H9 (cell line): ENCODE data around the gene RETN. TPM values are rescaled to one million over a fixed set of nuclear protein-coding genes. Genes with fewer than 3 reads are reported as not detected.

Experiments
- DNase-seq: peaks from one replicate; pipeline ENCODE4 v3.0.0-alpha.2; 2017
- H2AFZ ChIP-seq: one replicate; pipeline ENCODE4 v1.6.1; 2013; ENCODE audit warnings: mild to moderate bottlenecking, low read length, control low read depth, moderate library complexity
- H2AK5ac ChIP-seq: 2 replicates; pipeline ENCODE4 v1.6.1; 2013; ENCODE audit warnings: low read length, control low read depth, mixed read lengths; ENCODE audit not compliant: insufficient read length
- H2BK120ac ChIP-seq: one replicate; pipeline ENCODE4 v1.6.1; 2013; ENCODE audit warnings: low read depth, mild to moderate bottlenecking, low read length, control low read depth, inconsistent platforms; ENCODE audit not compliant: poor library complexity, severe bottlenecking
- H2BK12ac ChIP-seq: 2 replicates; pipeline ENCODE4 v1.6.1; 2013; ENCODE audit warnings: low read length, control low read depth, mixed read lengths, low read depth; ENCODE audit not compliant: insufficient read length
- H2BK15ac ChIP-seq: 2 replicates; pipeline ENCODE4 v1.6.1; 2013; ENCODE audit warnings: low read depth, low read length, control low read depth
- H2BK20ac ChIP-seq: one replicate; pipeline ENCODE4 v1.6.1; 2013; ENCODE audit warnings: low read depth, mild to moderate bottlenecking, low read length, control low read depth, inconsistent platforms; ENCODE audit not compliant: poor library complexity, severe bottlenecking
- H2BK5ac ChIP-seq: 2 replicates; pipeline ENCODE4 v1.6.1; 2013; ENCODE audit warnings: low read length, control low read depth, mixed read lengths; ENCODE audit not compliant: insufficient read length
- H3K14ac ChIP-seq: 2 replicates; pipeline ENCODE4 v1.6.1; 2013; ENCODE audit warnings: low read length, control low read depth; ENCODE audit not compliant: insufficient read depth
- H3K18ac ChIP-seq: 2 replicates; pipeline ENCODE4 v1.6.1; 2013; ENCODE audit warnings: low read depth, mild to moderate bottlenecking, mixed read lengths, low read length, control low read depth; ENCODE audit not compliant: insufficient read length
- H3K23ac ChIP-seq: 2 replicates; pipeline ENCODE4 v1.6.1; 2013; ENCODE audit warnings: low read length, control low read depth, mixed read lengths, low read depth; ENCODE audit not compliant: insufficient read length
- H3K23me2 ChIP-seq: 2 replicates; pipeline ENCODE4 v1.6.1; 2013; ENCODE audit warnings: low read depth, mild to moderate bottlenecking, mixed read lengths, low read length, control low read depth; ENCODE audit not compliant: insufficient read length, poor library complexity, severe bottlenecking
- H3K27ac ChIP-seq: 2 replicates; pipeline ENCODE4 v1.5.1; 2013; ENCODE audit warnings: low read length, control low read depth, mixed read lengths, low read depth; ENCODE audit not compliant: insufficient read length
- H3K27me3 ChIP-seq: 2 replicates; pipeline ENCODE4 v1.6.1; 2013; ENCODE audit warnings: low read length, control low read depth, inconsistent platforms; ENCODE audit not compliant: insufficient read depth
- H3K4ac ChIP-seq: 2 replicates; pipeline ENCODE4 v1.6.1; 2013; ENCODE audit warnings: low read depth, mild to moderate bottlenecking, control low read depth, inconsistent platforms, low read length, moderate library complexity
- H3K4me1 ChIP-seq: 2 replicates; pipeline ENCODE4 v1.6.1; 2013; ENCODE audit warnings: low read length, control low read depth, inconsistent platforms; ENCODE audit not compliant: insufficient read depth
- H3K4me2 ChIP-seq: 2 replicates; pipeline ENCODE4 v1.6.1; 2013; ENCODE audit warnings: low read length, control low read depth, mixed read lengths; ENCODE audit not compliant: insufficient read length, insufficient read depth
- H3K56ac ChIP-seq: 2 replicates; pipeline ENCODE4 v1.6.1; 2013; ENCODE audit warnings: low read depth, mild to moderate bottlenecking, mixed read lengths, low read length, control low read depth; ENCODE audit not compliant: insufficient read length
- H3K79me1 ChIP-seq: 2 replicates; pipeline ENCODE4 v1.6.1; 2013; ENCODE audit warnings: low read depth, mild to moderate bottlenecking, moderate library complexity, low read length, control low read depth, inconsistent platforms; ENCODE audit not compliant: insufficient read depth, poor library complexity, severe bottlenecking
- H3K79me2 ChIP-seq: 2 replicates; pipeline ENCODE4 v1.6.1; 2013; ENCODE audit warnings: low read length, control low read depth, inconsistent platforms; ENCODE audit not compliant: insufficient read depth
- H3K9ac ChIP-seq: 2 replicates; pipeline ENCODE4 v1.6.1; 2013; ENCODE audit warnings: low read length, control low read depth, mixed read lengths; ENCODE audit not compliant: insufficient read length; ENCODE audit errors: extremely low read depth
- H3K9me3 ChIP-seq: one replicate; pipeline ENCODE4 v1.6.1; 2013; ENCODE audit warnings: low read depth, low read length, inconsistent platforms; ENCODE audit not compliant: control insufficient read depth
- H3T11ph ChIP-seq: one replicate; pipeline ENCODE4 v1.6.1; 2013; ENCODE audit warnings: mild to moderate bottlenecking, low read length, control low read depth, inconsistent platforms
- H4K20me1 ChIP-seq: one replicate; pipeline ENCODE4 v1.6.1; 2013; ENCODE audit not compliant: control insufficient read depth, insufficient read length, insufficient read depth
- H4K5ac ChIP-seq: 2 replicates; pipeline ENCODE4 v1.6.1; 2013; ENCODE audit warnings: low read depth, mild to moderate bottlenecking, mixed read lengths, low read length, control low read depth; ENCODE audit not compliant: insufficient read length
- H4K8ac ChIP-seq: replicated peaks from 2 replicates; pipeline ENCODE4 v1.6.1; 2013; ENCODE audit warnings: low read length, control low read depth, mixed read lengths, low read depth; ENCODE audit not compliant: insufficient read length
- H4K91ac ChIP-seq: 2 replicates; pipeline ENCODE4 v1.6.1; 2013; ENCODE audit warnings: low read depth, mild to moderate bottlenecking, moderate library complexity, mixed read lengths, low read length, control low read depth; ENCODE audit not compliant: insufficient read length
- H3K27ac Mint-ChIP-seq, 3 experiments: 2 replicates in 2 of 3; 3 replicates in 1 of 3; pipeline ENCODE4 v1.8.0; 2020 to 2021; ENCODE audit warnings: mixed read lengths in 3 of 3, mild to moderate bottlenecking in 1 of 3, moderate library complexity in 1 of 3
- H3K27me3 Mint-ChIP-seq: 2 replicates; pipeline ENCODE4 v1.8.0; 2021; ENCODE audit warnings: low read depth, mild to moderate bottlenecking, moderate library complexity, mixed read lengths
- H3K36me3 Mint-ChIP-seq, 3 experiments: 2 replicates in 2 of 3; 3 replicates in 1 of 3; pipeline ENCODE4 v1.8.0; 2020 to 2021; ENCODE audit warnings: low read depth in 3 of 3, mixed read lengths in 3 of 3; ENCODE audit not compliant: insufficient read depth in 1 of 3
- H3K4me1 Mint-ChIP-seq, 2 experiments: 2 replicates each; pipeline ENCODE4 v1.8.0; 2020; ENCODE audit warnings: mixed read lengths in 2 of 2
- H3K4me3 Mint-ChIP-seq, 2 experiments: 2 replicates in 1 of 2; 3 replicates in 1 of 2; pipeline ENCODE4 v1.8.0; 2020 to 2021; ENCODE audit warnings: mild to moderate bottlenecking in 2 of 2, mixed read lengths in 2 of 2, moderate library complexity in 1 of 2
- H3K9me3 Mint-ChIP-seq, 2 experiments: 2 replicates in 1 of 2; 3 replicates in 1 of 2; pipeline ENCODE4 v1.8.0; 2020; ENCODE audit warnings: mild to moderate bottlenecking in 2 of 2, mixed read lengths in 2 of 2, moderate library complexity in 1 of 2
- CTCF ChIP-seq: fragments of 200-600 bp; sonication (generic); conservative IDR thresholded peaks from 3 replicates; pipeline ENCODE4 v1.8.0; 2021; ENCODE audit warnings: antibody characterized with exemption, mild to moderate bottlenecking
- WGBS: extraction: QIAGEN DNeasy Blood & Tissue Kit; methylation state at CpG from one replicate; pipeline ENCODE4 v1.1.7; 2013; ENCODE audit warnings: missing lambda C conversion rate, low lambda C conversion rate, mixed read lengths; ENCODE audit not compliant: insufficient read length; ENCODE audit errors: extremely low coverage; 5-methylcytosine and 5-hydroxymethylcytosine counted together
- total RNA-seq: library from RNA; stranded (reverse); gene quantifications from 2 replicates; pipeline ENCODE4 v1.2.1, GENCODE V29; 2021

The RETN gene
- total RNA-seq, 1 experiment from 2014 or later: not detected

GRCh38 chr19:7650148-7650547 lies 18.7 kb upstream of the RETN start:
- no peak for TF ChIP-seq CTCF
- no peak overlapping the region for H2BK5ac ChIP-seq
- no peak overlapping the region for H2BK20ac ChIP-seq
- peaks cover 55% of the 10 kb centered on the region for H3K27me3 Mint-ChIP-seq
- H3K27me3 ChIP-seq: peaks cover 4% of the 10 kb centered on the region; the same call in 1 of the 2 replicates
- no peak overlapping the region for H3K56ac ChIP-seq
- H3K9ac ChIP-seq: no peak overlapping the region
- H3K27ac ChIP-seq: no peak overlapping the region
- H3K23me2 ChIP-seq: no peaks in the 10 kb centered on the region
- H4K8ac ChIP-seq: no peak overlapping the region
- peaks cover 3 to 4% of the 10 kb centered on the region in 2 experiments for H3K4me1 Mint-ChIP-seq
- no peaks in the 10 kb centered on the region for H4K20me1 ChIP-seq
- DNase-seq: no peak
- no peaks in the 10 kb centered on the region for H3K9me3 ChIP-seq
- H3K27ac Mint-ChIP-seq: no peak overlapping the region
- H3K4me1 ChIP-seq: no peaks in the 10 kb centered on the region
- no peak overlapping the region for H2AFZ ChIP-seq
- no peaks in the 10 kb centered on the region for H3K79me2 ChIP-seq
- no peak overlapping the region for H3K14ac ChIP-seq
- H2BK120ac ChIP-seq: no peak overlapping the region
- no peak overlapping the region for H3T11ph ChIP-seq
- no peaks in the 10 kb centered on the region for H3K79me1 ChIP-seq
- no peaks in the 10 kb centered on the region; a peak in 1 of 7 replicates for H3K36me3 Mint-ChIP-seq
- H2BK12ac ChIP-seq: no peak overlapping the region
- H3K18ac ChIP-seq: no peak overlapping the region
- no peak overlapping the region for H4K91ac ChIP-seq
- no peak overlapping the region for H2BK15ac ChIP-seq
- WGBS: no CpG with 5 or more reads among the region's 2 CpGs
- no peak overlapping the region for H3K23ac ChIP-seq
- H3K4me3 Mint-ChIP-seq: no peak overlapping the region
- H3K4ac ChIP-seq: no peak overlapping the region
- peaks cover 0 to 3% of the 10 kb centered on the region in 2 experiments; a peak in 3 of 5 replicates for H3K9me3 Mint-ChIP-seq
- no peak overlapping the region for H2AK5ac ChIP-seq
- no peak overlapping the region for H4K5ac ChIP-seq
- no peak overlapping the region for H3K4me2 ChIP-seq
